Amniotic stem cell (primary cell): Measurements from ENCODE around the gene ZNF827.

Source experiments
- DNase-seq: peaks from one replicate; lab custom pipeline; 2025; lab: John Stamatoyannopoulos, UW

Gene ZNF827

GRCh38 chr4:145791988-145792387, 146.6 kb downstream of the ZNF827 start:
- no peak for DNase-seq

DNA sequence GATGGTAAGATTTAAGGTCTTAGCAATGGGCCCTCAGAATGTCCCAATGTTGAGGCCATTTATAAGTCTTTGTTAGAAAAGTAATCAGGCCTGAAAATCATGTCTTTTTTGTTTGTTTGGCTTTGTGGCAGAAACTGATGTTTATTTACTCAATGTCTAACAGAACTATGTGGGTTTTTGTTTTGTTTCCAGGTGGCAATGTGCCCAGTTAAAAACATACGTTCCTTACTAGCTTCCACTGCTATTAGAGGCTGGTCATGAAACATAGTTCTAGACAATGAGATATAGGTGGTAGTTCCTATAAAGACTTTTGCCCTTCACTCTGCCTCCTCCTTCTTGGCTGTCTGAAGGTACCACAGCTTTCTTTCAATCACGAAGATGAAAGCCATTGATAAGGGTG, 149.9 kb downstream of the ZNF827 start:
- DNase-seq = no peak

DNA sequence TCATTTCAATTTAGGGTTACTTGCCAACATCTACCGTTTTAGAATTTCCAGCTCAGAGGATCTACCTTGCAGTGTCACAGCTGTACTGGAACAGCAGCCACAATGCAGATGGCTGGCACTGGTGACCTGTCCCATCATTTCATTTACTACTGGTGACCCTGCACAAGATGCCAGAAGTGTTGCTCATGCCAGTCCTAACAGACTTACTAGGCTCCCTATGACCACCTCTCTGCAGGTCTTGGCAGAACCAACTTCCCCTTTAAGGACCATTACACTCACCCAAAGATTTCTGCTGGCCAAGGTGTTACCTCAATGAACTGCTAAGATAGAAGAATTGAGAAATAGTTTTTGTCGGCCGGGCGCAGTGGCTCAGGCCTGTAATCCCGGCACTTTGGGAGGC, 151.8 kb downstream of the ZNF827 start:
- DNase-seq = no peak

- DNase-seq = no peak
Measured at GRCh38 chr4:145786261-145786660, 152.4 kb downstream of the ZNF827 start.

DNA sequence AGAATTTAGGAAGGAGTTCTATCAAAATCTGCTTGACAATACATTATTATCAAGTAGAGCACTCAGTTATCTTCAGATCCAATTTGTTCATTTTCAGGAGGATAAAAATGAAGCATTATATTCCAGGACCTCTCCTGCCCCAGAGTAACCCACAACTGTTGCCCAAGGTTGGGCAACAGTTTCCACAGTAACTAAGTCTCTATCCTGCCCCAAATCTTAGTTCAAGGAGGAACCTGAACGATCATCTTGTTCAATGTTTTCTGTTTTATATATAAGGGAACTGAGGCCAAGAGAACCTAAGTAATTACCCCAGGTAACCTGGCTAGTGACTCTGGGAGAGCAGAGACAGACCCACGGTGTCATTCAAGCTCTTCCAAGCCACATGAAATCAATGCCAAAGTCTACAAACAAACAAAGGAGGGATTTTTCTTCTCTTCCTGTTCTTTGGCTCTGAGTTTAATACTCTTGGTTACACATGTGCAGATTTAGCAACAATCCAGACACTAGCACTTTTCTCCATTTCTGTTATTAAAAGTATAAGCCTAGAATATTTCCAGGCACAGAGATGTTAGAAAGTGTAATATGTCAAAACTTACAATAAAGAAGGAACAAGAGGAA, 153.1 kb downstream of the ZNF827 start:
- no peak for DNase-seq

DNA sequence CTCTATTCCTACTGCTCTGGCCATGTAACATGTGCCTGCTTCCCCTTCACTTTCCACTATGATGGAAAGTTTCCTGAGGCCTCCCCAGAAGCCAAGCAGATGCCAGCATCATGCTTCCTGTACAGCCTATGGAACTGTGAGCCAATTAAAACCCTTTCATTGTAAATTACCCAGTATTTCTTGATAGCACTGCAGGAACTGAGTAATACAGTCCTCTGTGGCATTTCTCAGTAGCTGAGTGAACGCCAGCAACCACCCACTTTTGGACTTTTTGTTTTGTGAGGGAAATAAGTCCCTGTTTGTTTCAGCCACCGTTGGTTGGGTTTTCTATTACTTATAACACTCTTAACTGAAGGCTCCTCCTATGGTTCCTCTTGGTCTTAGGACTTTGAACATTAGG, 154.6 kb downstream of the ZNF827 start:
- DNase-seq = no peak

GRCh38 chr4:145782756-145783155, 155.9 kb downstream of the ZNF827 start:
- DNase-seq = no peak

DNA sequence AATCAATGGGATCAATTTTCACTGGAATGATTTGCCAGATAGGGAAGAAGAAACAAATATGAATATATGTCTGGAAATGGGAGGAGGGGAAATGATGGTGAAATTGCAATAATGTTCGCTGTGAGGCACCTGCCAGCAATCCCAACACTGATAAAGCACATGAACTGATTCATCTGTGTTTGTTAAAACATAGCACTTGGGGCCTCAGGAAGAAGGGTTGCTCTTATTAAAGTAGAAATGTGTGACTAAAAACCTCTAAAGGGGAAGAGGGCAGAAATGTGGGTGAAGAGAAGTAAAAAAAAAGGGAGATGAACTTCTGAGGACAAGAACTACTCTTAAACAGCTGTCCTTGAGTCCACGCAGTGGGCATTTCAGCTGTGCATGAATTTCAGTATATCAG, 157.3 kb downstream of the ZNF827 start:
- no peak for DNase-seq

DNA sequence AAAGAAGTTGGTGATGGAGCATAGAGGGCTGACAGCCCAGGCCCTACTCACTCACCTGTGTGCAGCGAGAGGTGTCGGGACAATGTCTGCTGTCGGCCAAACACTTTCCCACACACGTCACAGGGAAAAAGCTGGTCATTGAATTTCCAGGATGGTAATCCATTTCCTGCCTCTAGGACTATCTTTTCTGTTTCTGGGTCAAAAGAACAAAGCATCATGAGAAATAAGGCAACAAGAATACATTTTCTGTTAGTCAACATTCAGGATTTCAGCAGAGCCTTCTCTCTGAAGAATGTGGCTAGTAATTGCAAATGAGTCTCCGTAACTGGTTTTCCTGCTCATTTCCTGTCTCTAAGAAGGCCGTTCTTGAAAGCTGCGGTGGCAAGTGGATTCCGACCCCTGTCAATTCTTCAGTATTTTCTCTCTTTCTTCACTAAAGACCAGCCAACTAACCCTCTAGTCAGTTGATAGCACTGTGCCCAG, 159.3 kb downstream of the ZNF827 start:
- no peak for DNase-seq

GRCh38 chr4:145776208-145776607, 162.4 kb downstream of the ZNF827 start:
- DNase-seq = no peak

DNA sequence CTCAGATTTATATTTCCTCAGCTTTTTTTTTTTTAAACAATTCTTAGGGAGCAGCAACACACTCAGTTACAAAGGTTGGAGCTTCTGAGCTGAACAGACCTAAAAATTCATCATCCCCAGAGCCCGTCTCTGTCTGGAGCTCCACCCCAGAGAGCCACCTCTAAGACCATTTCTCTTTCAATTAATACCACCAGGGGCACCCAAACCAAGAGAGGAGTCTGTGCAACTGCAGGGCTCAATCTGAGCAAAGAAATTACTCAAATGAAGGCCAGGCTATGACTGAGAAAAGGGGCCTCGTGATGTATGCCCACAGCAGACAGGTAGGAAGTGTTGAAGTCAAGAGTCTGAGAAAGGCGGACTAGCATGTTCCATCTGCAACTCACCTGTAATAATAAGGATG, 163.2 kb downstream of the ZNF827 start:
- no peak for DNase-seq

DNA sequence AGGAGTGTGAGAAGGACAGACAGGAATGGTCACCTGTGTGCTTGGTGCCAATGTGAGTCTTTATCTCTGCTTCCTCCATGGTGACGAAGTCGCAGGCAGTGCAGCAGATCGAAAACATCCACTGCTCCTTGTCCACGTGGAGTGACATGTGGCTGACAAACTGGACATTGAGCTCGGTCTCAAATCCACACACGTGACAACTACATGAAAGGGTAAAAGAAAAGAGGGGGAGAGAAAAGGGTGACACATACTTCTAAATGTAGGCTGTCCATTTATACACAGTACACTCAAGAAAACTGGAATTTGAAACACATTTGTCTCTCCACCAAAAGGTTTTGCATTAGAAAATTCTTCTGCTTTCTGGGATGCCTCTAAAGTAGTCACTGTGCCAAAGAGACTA, 164.2 kb downstream of the ZNF827 start:
- no peak for DNase-seq

- DNase-seq = no peak
Measured at GRCh38 chr4:145773581-145774234, 164.9 kb downstream of the ZNF827 start.

- no peak for DNase-seq
Measured at GRCh38 chr4:145772347-145772746, 166.3 kb downstream of the ZNF827 start.

GRCh38 chr4:145770124-145770523, 168.5 kb downstream of the ZNF827 start:
- no peak for DNase-seq

- DNase-seq = no peak
Measured at GRCh38 chr4:145769450-145770037, 169.1 kb downstream of the ZNF827 start.

DNA sequence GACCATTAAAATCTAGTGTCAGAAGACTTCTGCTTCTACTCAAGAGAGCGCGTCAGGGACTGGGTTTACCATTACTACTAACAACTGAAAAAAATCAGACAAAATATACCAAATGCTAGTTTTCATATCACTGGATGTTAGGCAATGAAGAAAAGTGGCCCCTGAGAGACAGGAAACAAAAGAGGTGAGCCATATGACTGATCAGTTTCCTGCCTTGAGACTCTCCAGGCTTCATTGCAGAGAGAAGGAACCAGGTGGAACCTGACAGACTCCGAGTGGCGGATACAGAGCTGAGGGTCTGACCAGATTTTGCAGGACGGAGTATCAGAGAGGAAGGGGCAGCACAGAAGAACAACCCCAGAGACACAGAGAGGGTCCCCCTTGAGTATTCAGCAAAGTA, 172.3 kb downstream of the ZNF827 start:
- no peak for DNase-seq

DNA sequence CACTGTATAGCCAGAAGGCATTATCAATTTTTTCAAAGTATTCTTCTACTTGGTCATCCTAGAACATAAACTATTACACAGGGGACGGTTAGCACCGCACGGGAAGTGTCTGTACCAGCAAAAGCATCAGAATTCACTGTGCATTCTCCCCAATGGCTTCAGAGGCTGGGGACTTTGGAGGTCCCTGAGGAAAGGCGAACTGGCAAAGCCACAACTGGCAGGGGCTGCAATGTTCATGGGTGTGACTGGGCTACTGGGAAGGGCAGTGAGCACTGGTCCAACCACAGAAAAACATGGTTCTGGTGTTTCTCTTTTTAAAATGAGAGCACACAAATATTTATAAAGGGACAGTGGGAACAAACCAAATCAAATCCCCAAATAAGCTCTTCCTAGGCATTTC, 175.2 kb downstream of the ZNF827 start:
- DNase-seq = no peak

GRCh38 chr4:145762719-145763118, 175.9 kb downstream of the ZNF827 start:
- DNase-seq = no peak

DNA sequence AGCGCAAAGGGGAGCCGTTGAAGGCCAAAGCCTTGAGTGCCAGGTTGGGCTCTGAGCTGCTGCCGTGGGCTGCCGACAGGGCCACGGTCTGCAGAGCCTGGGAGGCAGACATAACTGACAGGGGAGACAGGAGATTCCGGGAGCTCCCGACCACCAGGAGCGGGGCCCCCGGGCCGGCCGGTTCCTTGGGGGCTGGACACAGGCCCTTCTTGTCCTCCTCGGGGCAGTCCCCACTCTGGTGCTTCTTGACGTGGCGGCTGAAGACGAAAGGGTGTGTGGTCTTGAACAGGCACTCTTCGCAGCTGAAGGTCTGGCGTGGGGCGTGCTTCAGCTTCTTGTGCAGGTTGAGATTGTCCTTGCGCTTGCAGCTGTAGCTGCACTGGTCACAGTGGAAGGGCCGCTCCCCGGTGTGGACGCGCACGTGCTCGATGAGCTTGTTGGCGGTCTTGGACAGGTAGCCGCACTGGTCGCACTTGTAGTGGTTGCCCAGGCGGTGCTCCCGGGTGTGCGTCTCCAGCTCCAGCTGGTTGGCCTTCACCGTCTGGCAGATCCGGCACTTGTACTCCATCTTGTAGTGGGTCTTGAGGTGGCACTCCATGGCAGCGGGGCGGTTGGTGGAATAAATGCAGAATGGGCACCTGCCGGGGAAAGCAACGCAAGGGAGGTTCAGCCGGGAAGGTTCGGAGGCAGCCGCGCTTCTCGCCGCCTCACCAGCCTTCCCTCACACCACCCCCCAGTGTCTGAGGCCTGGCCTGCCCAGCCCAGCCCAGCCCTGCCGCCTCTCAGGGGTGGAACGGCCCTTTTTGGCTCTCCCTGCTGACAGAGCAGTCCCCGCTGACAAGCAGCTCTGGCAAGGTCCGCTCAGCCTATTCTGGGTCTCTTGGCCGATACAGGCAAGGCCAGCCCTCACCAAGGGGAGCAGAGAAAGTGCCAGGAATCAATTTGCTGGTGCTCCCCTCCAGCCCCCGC, 177.4 kb downstream of the ZNF827 start:
- no peak for DNase-seq

GRCh38 chr4:145760176-145760575, 178.4 kb downstream of the ZNF827 start:
- no peak for DNase-seq

DNA sequence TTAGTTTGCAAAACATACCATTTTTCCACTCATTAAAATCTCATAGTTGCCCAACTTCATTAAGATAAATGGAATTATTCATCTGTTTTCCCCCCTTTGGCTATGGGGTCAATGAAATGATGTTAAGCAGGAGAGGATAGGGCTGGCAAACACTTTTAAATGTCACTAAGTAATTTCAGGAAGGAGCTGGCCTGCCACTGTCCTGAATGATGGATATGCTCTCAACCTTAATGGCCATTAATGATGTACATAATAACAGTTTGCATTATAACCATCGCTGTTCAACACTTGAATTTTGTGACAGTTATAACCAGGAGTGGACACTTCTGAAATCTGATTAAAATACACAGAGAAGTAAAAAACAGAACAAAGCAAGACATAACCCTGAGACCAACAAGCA, 181.4 kb downstream of the ZNF827 start:
- no peak for DNase-seq
